Ishikawa (cell line): ENCODE results near the gene SOCS3.

ENCODE experiments used
- CEBPB ChIP-seq: IDR thresholded peaks from 2 replicates; pipeline ENCODE4 v1.6.1; 2012
- EGR1 ChIP-seq: IDR thresholded peaks from 2 replicates; pipeline ENCODE4 v1.6.1; 2012
- EP300 ChIP-seq: IDR thresholded peaks from 2 replicates; pipeline ENCODE4 v1.6.1; 2012; ENCODE audit warnings: borderline replicate concordance
- FOXM1 ChIP-seq: IDR thresholded peaks from 2 replicates; pipeline ENCODE4 v1.6.1; 2012; ENCODE audit warnings: low read depth, borderline replicate concordance
- NFIC ChIP-seq: IDR thresholded peaks from 2 replicates; pipeline ENCODE4 v1.6.1; 2012
- RAD21 ChIP-seq: IDR thresholded peaks from 2 replicates; pipeline ENCODE4 v1.6.1; 2012; ENCODE audit warnings: low read depth
- TAF1 ChIP-seq: IDR thresholded peaks from 2 replicates; pipeline ENCODE4 v1.6.1; 2012; ENCODE audit warnings: low read depth, mild to moderate bottlenecking
- TEAD4 ChIP-seq: IDR thresholded peaks from 2 replicates; pipeline ENCODE4 v1.6.1; 2012
- YY1 ChIP-seq: IDR thresholded peaks from 2 replicates; pipeline ENCODE4 v1.6.1; 2012; ENCODE audit warnings: low read depth
- ZBTB7A ChIP-seq: IDR thresholded peaks from 2 replicates; pipeline ENCODE4 v1.6.1; 2012; ENCODE audit warnings: low read depth
- TF ChIP-seq, protein P1 (sequence below): IDR thresholded peaks from 2 replicates; pipeline ENCODE4 v1.6.1; 2012; ENCODE audit warnings: low read depth, mild to moderate bottlenecking
- TF ChIP-seq, protein P2 (sequence below): IDR thresholded peaks from 2 replicates; pipeline ENCODE4 v1.6.1; 2012
- TF ChIP-seq, protein P3 (sequence below): IDR thresholded peaks from 2 replicates; pipeline ENCODE4 v1.6.1; 2012

Gene SOCS3, protein sequence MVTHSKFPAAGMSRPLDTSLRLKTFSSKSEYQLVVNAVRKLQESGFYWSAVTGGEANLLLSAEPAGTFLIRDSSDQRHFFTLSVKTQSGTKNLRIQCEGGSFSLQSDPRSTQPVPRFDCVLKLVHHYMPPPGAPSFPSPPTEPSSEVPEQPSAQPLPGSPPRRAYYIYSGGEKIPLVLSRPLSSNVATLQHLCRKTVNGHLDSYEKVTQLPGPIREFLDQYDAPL

DNA sequence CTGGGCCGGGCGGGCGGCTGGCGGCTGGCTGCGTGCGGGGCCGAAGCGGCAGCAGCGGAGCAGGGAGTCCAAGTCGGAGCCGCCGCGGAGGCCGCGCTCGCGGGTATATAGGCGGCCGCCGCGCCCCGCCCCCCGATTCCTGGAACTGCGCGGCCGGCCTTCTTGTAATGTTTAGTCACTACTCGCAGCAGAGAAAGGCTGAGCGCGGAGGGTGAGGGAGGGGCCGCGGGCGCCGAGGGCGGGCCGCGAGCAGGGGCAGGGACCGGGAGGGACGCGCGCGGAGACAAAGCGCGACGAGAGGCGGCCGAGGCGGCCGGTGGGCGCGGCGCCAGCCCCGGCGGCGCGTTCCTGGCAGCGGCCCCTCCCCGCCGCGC is at the start of gene SOCS3:
TSS of gene SOCS3 (minus strand) at position 81 of the 374 bp plus-strand sequence. CDS start 982 bp downstream, outside the sequence.
- TF ChIP-seq YY1 (no peak), FOXM1 (no peak), TEAD4 (peak; percentile 16; the same call in 1 of the 2 replicates), TAF1 (0 out of 2 replicates have a peak, but pooled peaks have one; percentile 10), NFIC (0 out of 2 replicates have a peak, but pooled peaks have one; percentile 13)

DNA sequence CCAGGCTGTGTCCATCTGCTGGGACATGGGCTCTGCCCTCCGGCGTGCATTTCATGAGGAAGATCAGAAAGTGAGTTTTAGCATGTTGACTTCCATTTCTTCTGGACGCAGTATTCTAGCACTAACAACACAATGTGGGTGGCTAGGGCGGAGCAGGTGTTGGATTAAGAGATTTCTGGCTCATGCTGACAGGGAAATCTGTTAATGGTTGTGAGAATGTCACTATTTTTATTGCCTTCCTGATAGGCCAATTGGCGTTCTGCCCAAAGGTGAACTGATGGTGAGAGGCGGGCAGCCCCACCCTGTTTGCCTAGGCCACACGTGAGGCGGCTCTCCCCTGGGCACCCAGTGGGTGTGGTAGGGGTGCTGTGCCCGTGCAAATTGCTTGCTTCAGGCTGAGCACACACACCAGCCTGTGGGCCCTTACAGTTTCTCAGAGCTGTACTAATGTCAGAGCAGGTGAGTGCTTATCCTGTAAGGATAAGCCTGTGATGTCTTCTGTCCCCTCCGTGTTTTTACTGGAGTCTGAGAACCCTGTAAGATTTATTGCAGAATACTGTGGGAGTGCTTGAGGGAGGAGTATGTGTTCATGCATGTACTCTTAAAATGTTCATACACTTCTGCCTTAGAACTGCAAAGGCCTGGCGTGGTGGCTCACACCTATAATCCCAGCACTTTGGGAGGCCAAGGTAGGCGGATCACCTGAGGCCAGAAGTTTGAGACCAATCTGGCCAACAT is 49.5 kb upstream of the SOCS3 start:
- no peak for TF ChIP-seq TEAD4
- TF ChIP-seq, protein P1, sequence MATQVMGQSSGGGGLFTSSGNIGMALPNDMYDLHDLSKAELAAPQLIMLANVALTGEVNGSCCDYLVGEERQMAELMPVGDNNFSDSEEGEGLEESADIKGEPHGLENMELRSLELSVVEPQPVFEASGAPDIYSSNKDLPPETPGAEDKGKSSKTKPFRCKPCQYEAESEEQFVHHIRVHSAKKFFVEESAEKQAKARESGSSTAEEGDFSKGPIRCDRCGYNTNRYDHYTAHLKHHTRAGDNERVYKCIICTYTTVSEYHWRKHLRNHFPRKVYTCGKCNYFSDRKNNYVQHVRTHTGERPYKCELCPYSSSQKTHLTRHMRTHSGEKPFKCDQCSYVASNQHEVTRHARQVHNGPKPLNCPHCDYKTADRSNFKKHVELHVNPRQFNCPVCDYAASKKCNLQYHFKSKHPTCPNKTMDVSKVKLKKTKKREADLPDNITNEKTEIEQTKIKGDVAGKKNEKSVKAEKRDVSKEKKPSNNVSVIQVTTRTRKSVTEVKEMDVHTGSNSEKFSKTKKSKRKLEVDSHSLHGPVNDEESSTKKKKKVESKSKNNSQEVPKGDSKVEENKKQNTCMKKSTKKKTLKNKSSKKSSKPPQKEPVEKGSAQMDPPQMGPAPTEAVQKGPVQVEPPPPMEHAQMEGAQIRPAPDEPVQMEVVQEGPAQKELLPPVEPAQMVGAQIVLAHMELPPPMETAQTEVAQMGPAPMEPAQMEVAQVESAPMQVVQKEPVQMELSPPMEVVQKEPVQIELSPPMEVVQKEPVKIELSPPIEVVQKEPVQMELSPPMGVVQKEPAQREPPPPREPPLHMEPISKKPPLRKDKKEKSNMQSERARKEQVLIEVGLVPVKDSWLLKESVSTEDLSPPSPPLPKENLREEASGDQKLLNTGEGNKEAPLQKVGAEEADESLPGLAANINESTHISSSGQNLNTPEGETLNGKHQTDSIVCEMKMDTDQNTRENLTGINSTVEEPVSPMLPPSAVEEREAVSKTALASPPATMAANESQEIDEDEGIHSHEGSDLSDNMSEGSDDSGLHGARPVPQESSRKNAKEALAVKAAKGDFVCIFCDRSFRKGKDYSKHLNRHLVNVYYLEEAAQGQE, result no peak
- TF ChIP-seq NFIC, result peak; percentile 66
- TF ChIP-seq, protein P2, sequence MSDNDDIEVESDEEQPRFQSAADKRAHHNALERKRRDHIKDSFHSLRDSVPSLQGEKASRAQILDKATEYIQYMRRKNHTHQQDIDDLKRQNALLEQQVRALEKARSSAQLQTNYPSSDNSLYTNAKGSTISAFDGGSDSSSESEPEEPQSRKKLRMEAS, result no peak
- no peak for TF ChIP-seq YY1

DNA sequence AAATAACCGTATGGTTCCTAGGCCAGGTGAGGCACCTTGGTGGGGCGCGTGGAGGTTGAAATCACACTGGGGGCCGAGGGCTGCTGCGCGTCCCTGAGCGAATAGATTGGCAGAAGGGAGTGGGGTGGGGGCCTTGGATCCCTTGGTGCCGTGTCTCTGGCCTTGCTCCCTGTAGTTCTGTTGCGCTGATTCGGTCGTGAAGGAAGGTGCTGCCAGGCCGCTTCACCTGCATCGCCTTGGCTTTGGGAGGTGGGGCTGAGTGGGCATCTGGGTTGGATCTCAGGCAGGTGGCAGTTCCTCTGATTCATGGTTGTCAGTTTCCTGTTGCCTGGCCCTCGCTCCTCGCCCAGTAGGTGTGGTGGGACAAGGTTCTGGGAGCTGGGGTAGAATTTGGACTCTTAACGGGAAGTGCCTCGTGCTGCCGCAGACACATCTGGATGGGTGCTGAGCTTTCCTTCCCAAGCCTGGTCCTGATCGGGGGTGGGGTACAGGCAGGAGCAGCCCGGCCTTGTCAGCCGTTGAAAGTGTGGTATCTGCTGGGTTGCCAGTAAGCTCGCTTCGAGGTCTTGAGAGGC is 48.7 kb upstream of the SOCS3 start:
- TF ChIP-seq CEBPB (no peak), TAF1 (no peak), ZBTB7A (no peak), FOXM1 (no peak), RAD21 (no peak)

DNA sequence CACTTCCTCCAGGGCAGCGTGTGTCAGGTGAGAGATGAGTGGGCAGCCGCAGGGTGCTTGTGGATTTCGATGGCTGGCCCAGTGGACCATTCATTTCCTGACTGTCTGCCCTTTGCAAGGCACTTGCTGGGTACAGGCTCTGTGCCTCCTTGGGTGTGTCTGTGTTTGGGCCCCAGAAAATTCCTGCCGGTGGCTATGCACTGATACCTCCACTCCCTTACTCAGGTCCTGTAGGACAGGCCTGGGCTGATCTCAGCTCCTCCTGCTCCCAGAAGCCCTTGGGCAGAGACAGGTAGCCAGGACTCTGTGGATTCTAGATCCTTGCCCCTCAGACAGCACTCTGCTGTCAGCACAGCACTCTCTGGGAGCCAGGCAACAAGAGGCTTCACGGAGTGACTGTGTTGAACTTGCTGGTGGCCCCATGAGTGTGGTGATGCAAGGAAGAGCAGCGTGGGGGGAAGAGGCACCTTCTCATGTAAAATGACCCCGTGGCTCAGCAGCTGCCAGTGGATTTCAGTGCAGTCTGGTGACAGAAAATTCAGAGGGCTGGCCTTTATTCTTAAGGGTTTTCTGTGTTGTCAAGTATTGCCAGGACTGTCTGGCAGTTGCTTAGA is 47.6 kb upstream of the SOCS3 start:
- TF ChIP-seq TEAD4, result no peak
- TF ChIP-seq, protein P3, sequence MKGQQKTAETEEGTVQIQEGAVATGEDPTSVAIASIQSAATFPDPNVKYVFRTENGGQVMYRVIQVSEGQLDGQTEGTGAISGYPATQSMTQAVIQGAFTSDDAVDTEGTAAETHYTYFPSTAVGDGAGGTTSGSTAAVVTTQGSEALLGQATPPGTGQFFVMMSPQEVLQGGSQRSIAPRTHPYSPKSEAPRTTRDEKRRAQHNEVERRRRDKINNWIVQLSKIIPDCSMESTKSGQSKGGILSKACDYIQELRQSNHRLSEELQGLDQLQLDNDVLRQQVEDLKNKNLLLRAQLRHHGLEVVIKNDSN, result no peak
- TF ChIP-seq, protein P1, result no peak

DNA sequence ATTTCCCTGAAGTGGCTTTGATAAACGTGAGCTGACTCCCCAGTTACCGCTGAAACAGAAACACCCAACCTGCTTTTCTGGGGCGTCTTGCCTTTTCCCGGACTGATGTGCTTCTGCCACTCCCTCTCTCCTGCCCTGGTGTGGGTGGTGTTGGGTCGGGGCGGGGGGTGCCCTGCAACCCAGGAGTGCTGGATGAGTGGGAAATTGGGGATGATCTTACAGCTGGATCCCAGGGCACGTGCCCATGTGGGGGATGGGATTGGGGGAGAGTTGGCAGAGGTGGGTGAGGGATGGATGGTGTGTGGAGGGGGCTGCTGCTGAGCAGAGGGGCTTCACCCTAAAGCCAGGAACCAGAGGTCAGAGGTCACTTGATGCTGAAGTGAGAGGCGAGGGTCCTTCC is 47.0 kb upstream of the SOCS3 start:
- TF ChIP-seq, protein P1, result no peak

DNA sequence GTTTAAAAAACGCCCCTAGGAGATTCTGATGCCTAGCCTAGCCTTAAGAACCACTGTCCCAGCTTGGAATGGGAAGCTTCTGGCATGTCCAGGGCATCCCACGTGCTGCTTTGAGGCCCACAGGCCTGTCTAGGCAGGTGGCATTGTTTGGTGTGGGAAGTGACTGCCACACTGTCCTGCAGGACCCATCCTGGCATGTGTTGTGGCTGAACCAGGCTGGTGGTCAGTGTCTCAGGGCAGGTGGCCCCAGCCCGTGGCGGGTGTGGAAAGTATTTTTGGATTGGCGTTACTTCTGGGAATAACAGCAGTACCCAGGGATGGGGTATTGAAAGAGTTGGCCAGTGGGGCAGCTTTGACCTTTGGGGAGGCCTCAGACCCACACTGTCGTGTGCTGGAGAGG is 46.5 kb upstream of the SOCS3 start:
- TF ChIP-seq FOXM1, result no peak
- no peak for TF ChIP-seq EGR1
- no peak for TF ChIP-seq CEBPB
- no peak for TF ChIP-seq EP300
